Mesothelial cell of epicardium (in vitro differentiated cells): ENCODE results near the gene RBM46. TPM values are rescaled to one million over a fixed set of nuclear protein-coding genes. Genes with fewer than 3 reads are reported as not detected.

Source experiments
- DNase-seq, 2 experiments: peaks; one replicate each; pipeline ENCODE4 v3.0.0; 2021; ENCODE audit warnings: low spot score in 2 of 2; ENCODE audit not compliant: unreplicated experiment in 2 of 2
- H3K27ac Mint-ChIP-seq: 2 replicates; pipeline ENCODE4 v1.8.0; 2021; ENCODE audit warnings: mixed read lengths
- H3K27me3 Mint-ChIP-seq: 2 replicates; pipeline ENCODE4 v1.8.0; 2021; ENCODE audit warnings: low read depth, mixed read lengths
- H3K36me3 Mint-ChIP-seq: 2 replicates; pipeline ENCODE4 v1.8.0; 2021; ENCODE audit warnings: mixed read lengths
- H3K4me1 Mint-ChIP-seq: 2 replicates; pipeline ENCODE4 v1.8.0; 2021; ENCODE audit warnings: mixed read lengths
- H3K4me3 Mint-ChIP-seq: 2 replicates; pipeline ENCODE4 v1.8.0; 2021; ENCODE audit warnings: mild to moderate bottlenecking, moderate library complexity, mixed read lengths
- H3K9me3 Mint-ChIP-seq: 2 replicates; pipeline ENCODE4 v1.8.0; 2021; ENCODE audit warnings: mixed read lengths
- total RNA-seq: library from RNA; stranded (reverse); gene quantifications from 3 replicates; pipeline ENCODE4 v1.2.1, GENCODE V29; 2021
- TF ChIP-seq, protein P1 (sequence below): fragments of 200-600 bp; sonication (generic); IDR thresholded peaks from one replicate; pipeline ENCODE4 v1.5.0; 2021; ENCODE audit warnings: antibody characterized with exemption; ENCODE audit not compliant: unreplicated experiment

RBM46 gene
- total RNA-seq, 1 donor from 2014 or later: 0.36 TPM

DNA sequence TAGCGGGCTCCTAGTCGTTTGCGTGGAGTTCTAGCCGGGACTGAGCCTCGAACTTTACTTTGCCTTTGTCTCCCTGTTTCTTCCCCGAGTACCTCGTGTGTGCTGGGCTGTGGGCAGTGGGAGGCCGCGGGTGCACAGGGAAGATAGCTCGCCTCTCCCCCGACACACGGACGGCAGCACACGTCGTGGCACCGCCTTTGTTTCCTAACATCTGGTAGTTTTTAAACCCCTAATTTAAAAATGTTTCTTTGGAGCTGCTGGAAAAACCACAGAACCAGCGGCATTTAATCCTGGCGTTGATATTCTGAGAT is 866 bp downstream of the RBM46 start:
- no peak overlapping the region for H3K4me3 Mint-ChIP-seq
- H3K4me1 Mint-ChIP-seq: no peaks in the 10 kb centered on the region
- TF ChIP-seq, protein P1, sequence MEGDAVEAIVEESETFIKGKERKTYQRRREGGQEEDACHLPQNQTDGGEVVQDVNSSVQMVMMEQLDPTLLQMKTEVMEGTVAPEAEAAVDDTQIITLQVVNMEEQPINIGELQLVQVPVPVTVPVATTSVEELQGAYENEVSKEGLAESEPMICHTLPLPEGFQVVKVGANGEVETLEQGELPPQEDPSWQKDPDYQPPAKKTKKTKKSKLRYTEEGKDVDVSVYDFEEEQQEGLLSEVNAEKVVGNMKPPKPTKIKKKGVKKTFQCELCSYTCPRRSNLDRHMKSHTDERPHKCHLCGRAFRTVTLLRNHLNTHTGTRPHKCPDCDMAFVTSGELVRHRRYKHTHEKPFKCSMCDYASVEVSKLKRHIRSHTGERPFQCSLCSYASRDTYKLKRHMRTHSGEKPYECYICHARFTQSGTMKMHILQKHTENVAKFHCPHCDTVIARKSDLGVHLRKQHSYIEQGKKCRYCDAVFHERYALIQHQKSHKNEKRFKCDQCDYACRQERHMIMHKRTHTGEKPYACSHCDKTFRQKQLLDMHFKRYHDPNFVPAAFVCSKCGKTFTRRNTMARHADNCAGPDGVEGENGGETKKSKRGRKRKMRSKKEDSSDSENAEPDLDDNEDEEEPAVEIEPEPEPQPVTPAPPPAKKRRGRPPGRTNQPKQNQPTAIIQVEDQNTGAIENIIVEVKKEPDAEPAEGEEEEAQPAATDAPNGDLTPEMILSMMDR: no peak
- H3K27me3 Mint-ChIP-seq: peaks cover 12% of the 10 kb centered on the region
- no peak for DNase-seq
- H3K36me3 Mint-ChIP-seq: no peaks in the 10 kb centered on the region
- no peak overlapping the region for H3K27ac Mint-ChIP-seq
- H3K9me3 Mint-ChIP-seq: no peaks in the 10 kb centered on the region

DNA sequence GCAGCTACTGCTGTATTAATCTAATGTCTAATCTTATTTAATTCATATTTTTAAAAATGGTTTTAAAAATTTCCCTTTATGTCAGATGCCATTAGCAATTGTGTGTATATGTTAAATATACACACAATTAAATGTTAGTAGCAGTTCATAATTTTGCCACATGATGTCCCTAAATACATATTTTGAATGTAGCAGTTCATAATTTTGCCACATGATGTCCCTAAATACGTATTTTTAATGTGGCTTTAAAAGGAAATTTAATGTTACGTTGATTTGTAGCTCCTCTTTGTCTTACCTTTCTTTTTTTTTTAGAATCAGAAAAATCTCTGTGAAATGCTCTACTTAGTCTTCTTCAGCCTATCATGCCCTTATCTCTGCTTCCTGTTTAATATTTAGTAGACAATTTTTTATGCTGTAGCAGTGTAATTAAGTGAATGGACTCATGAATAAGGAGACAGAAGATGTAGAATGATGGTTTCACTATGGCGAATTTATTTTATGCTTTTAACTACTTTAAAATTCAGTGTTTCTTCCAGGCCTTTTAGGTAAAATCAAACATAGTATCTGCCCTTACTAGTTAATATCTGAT is 26.1 kb downstream of the RBM46 start:
- Mint-ChIP-seq H3K27me3 (peaks cover 3% of the 10 kb centered on the region), H3K27ac (no peak overlapping the region), H3K36me3 (no peaks in the 10 kb centered on the region), H3K4me3 (no peak overlapping the region), H3K9me3 (no peaks in the 10 kb centered on the region), H3K4me1 (no peaks in the 10 kb centered on the region)
- TF ChIP-seq, protein P1: peak; percentile 74
- DNase-seq: no peak

DNA sequence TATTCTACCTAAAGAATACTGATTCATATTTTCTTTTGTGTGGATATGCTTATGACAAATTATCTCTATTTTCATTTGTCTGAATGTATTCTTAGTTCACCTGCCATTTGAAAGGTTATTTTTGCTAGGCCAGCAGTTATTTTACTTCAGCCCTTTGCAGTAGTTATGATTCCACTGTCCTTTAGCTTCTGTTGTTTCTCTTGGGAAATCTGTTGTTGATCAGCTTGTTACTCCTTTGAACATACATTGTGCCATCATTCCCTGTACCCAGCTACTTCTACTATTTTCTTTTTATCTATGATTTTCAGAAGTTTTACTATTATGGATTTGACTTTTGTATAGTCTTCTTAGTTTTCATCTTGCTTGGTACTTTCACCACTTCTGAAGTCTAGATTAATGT is 37.2 kb downstream of the RBM46 start:
- H3K36me3 Mint-ChIP-seq: no peaks in the 10 kb centered on the region
- no peak overlapping the region for H3K4me3 Mint-ChIP-seq
- H3K4me1 Mint-ChIP-seq: no peaks in the 10 kb centered on the region

DNA sequence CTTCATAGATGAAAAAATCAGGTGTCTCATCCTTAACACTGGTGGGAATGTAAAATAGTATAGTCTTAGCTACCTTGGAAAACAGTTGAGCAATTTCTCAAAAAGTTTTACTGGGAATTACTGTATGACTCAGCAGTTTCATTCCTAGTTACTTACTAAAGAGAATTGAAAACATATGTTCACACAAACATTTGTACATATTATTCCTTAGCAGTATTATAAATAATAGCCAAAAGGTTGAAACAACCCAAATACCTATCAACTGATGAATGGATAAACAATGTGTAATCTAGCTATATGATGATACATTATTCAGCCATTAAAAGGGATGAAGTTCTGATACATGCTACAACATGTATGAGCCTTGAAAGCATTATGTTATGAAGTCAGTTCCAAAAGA is 41.7 kb downstream of the RBM46 start:
- H3K4me3 Mint-ChIP-seq: no peak overlapping the region
- TF ChIP-seq, protein P1: no peak
- H3K27me3 Mint-ChIP-seq: no peaks in the 10 kb centered on the region
- H3K4me1 Mint-ChIP-seq: no peaks in the 10 kb centered on the region
- H3K9me3 Mint-ChIP-seq: peaks cover 19% of the 10 kb centered on the region
- no peaks in the 10 kb centered on the region for H3K36me3 Mint-ChIP-seq
- DNase-seq: no peak
- no peak overlapping the region for H3K27ac Mint-ChIP-seq

More for the DNA sequence above, 37.2 kb downstream of the RBM46 start:
- TF ChIP-seq, protein P1: no peak
- no peaks in the 10 kb centered on the region for H3K27me3 Mint-ChIP-seq
- no peak overlapping the region for H3K27ac Mint-ChIP-seq
- DNase-seq: no peak
- H3K9me3 Mint-ChIP-seq: peaks cover 21% of the 10 kb centered on the region

DNA sequence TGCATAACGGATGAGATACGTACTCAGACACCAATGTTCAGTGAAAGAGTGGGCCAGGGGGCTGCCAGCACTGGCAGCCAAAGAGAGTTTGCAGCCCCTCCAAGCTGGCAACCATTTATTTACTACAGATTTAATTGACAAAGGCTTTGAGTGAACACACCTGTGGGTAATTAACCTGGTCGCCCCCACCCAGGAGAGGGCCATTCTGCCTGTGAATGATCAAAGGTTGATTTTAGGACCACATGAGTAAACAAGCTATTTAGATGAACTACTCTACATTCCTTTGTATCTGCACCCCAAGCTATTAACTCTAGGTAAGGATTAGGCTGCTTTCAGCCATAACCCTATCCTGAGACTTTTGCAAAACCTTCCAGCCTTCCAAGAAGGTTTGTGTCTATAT is 55.0 kb downstream of the RBM46 start:
- Mint-ChIP-seq H3K4me3 (no peak overlapping the region), H3K27me3 (peaks cover 2% of the 10 kb centered on the region), H3K4me1 (no peaks in the 10 kb centered on the region), H3K9me3 (peaks cover 39% of the 10 kb centered on the region), H3K36me3 (no peaks in the 10 kb centered on the region), H3K27ac (no peak overlapping the region)
- TF ChIP-seq, protein P1: no peak
- no peak for DNase-seq

DNA sequence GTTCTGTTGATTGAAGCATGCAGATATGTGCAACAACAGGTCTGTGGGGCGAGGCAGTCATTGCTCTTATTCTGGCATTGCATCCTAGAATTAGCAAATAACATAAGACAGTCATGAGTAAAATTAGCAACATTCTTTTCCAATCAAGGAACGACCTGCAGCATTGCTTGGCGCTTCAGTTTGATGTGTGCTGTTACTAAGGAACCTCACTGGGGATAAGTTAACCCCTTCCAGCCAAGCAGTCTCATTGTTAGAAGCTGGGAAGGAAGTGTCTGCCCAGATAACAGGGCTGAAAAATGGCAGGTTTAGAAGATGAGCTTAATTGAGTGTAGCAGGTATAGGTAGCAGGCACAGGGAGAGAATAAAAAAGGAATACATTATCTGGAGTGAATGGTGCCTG is 55.4 kb downstream of the RBM46 start:
- DNase-seq: no peak
- no peaks in the 10 kb centered on the region for H3K4me1 Mint-ChIP-seq
- peaks cover 34% of the 10 kb centered on the region for H3K9me3 Mint-ChIP-seq
- TF ChIP-seq, protein P1: no peak
- H3K27me3 Mint-ChIP-seq: peaks cover 2% of the 10 kb centered on the region
- no peak overlapping the region for H3K4me3 Mint-ChIP-seq
- no peaks in the 10 kb centered on the region for H3K36me3 Mint-ChIP-seq
- H3K27ac Mint-ChIP-seq: no peak overlapping the region
